IMR-90 (cell line): ENCODE measurements around the gene PDYN. TPM values are rescaled to one million over a fixed set of nuclear protein-coding genes. Genes with fewer than 3 reads are reported as not detected.

Source experiments
- ATAC-seq: fragments of 200-7000 bp; cut with Tn5 transposase; 2 replicates; pipeline ENCODE4 v1.9.1; 2020; ENCODE audit warnings: low read depth, mild to moderate bottlenecking, moderate library complexity
- BruUV-seq: library from RNA; stranded (reverse); fragments of 400-500 nt; replicated peaks from 2 replicates; lab custom pipeline; 2021; lab: Mats Ljungman, UMichigan
- CTCF ChIA-PET: fragments of 300-600 bp; formaldehyde crosslinking; extraction: SDS; loops from one replicate; lab custom pipeline; 2021; ENCODE audit warnings: antibody characterized with exemption; lab: Yijun Ruan, JAX
- POLR2A ChIA-PET: fragments of 300-600 bp; sonication (Branson Sonifier 250); formaldehyde crosslinking; loops from one replicate; lab custom pipeline; 2022; ENCODE audit warnings: antibody characterized with exemption; ENCODE audit not compliant: unreplicated experiment; lab: Charles Lee
- DNase-seq: peaks from one replicate; pipeline ENCODE4 v3.0.0; 2013
- H2AFZ ChIP-seq: replicated peaks from 2 replicates; pipeline ENCODE3; 2013; ENCODE audit warnings: low read length, mild to moderate bottlenecking; ENCODE audit not compliant: poor library complexity
- H2AK5ac ChIP-seq: 2 replicates; pipeline ENCODE4 v1.6.1; 2013; ENCODE audit warnings: low read depth, low read length, inconsistent platforms
- H2AK9ac ChIP-seq: replicated peaks from 2 replicates; pipeline ENCODE3; 2013; ENCODE audit warnings: mild to moderate bottlenecking, low read depth, low read length, moderate library complexity; ENCODE audit not compliant: poor library complexity
- H2BK120ac ChIP-seq: 2 replicates; pipeline ENCODE4 v1.6.1; 2013; ENCODE audit warnings: low read depth, low read length, inconsistent platforms
- H2BK15ac ChIP-seq: 3 replicates; pipeline ENCODE4 v1.6.1; 2013; ENCODE audit warnings: low read depth, low read length, inconsistent platforms
- H2BK20ac ChIP-seq: 2 replicates; pipeline ENCODE4 v1.6.1; 2013; ENCODE audit warnings: low read depth, mild to moderate bottlenecking, inconsistent platforms, low read length, moderate library complexity
- H2BK5ac ChIP-seq: 2 replicates; pipeline ENCODE4 v1.6.1; 2013; ENCODE audit warnings: mild to moderate bottlenecking, low read depth, low read length, inconsistent platforms; ENCODE audit not compliant: poor library complexity, severe bottlenecking
- H3K14ac ChIP-seq: replicated peaks from 2 replicates; pipeline ENCODE4 v1.6.1; 2013; ENCODE audit warnings: low read depth, low read length, inconsistent platforms
- H3K18ac ChIP-seq: 2 replicates; pipeline ENCODE4 v1.6.1; 2013; ENCODE audit warnings: low read depth, low read length, control low read depth
- H3K23ac ChIP-seq: 2 replicates; pipeline ENCODE4 v1.6.1; 2013; ENCODE audit warnings: low read depth, low read length, inconsistent platforms
- H3K27ac ChIP-seq: 2 replicates; pipeline ENCODE4 v1.5.1; 2013; ENCODE audit warnings: mild to moderate bottlenecking, control low read depth, low read length; ENCODE audit not compliant: insufficient read depth
- H3K27me3 ChIP-seq: 2 replicates; pipeline ENCODE4 v1.6.1; 2013; ENCODE audit warnings: low read length; ENCODE audit not compliant: control insufficient read depth, insufficient read depth
- H3K36me3 ChIP-seq: 2 replicates; pipeline ENCODE4 v1.6.1; 2013; ENCODE audit warnings: low read length, mixed read lengths; ENCODE audit not compliant: control insufficient read depth, insufficient read depth
- H3K4ac ChIP-seq: 2 replicates; pipeline ENCODE4 v1.6.1; 2013; ENCODE audit warnings: low read depth, low read length, inconsistent platforms
- H3K4me1 ChIP-seq: 2 replicates; pipeline ENCODE4 v1.6.1; 2013; ENCODE audit warnings: low read length, mixed read lengths; ENCODE audit not compliant: control insufficient read depth, insufficient read depth
- H3K4me2 ChIP-seq: 2 replicates; pipeline ENCODE4 v1.6.1; 2013; ENCODE audit warnings: low read depth, mild to moderate bottlenecking, control low read depth, low read length, moderate library complexity
- H3K4me3 ChIP-seq: 2 replicates; pipeline ENCODE4 v1.5.1; 2013; ENCODE audit warnings: low read depth, mild to moderate bottlenecking, control low read depth, low read length, moderate library complexity; ENCODE audit not compliant: insufficient read depth
- H3K56ac ChIP-seq: 2 replicates; pipeline ENCODE4 v1.6.1; 2013; ENCODE audit warnings: low read length, inconsistent platforms; ENCODE audit not compliant: insufficient read depth; ENCODE audit errors: extremely low read depth
- H3K79me1 ChIP-seq, 2 experiments: 2 replicates each; pipeline ENCODE4 v1.6.1; 2013; ENCODE audit warnings: low read length in 2 of 2, inconsistent platforms in 1 of 2, low read depth in 1 of 2
- H3K9ac ChIP-seq: 2 replicates; pipeline ENCODE4 v1.6.1; 2013; ENCODE audit warnings: low read depth, low read length, control low read depth
- H3K9me1 ChIP-seq: 2 replicates; pipeline ENCODE4 v1.6.1; 2013; ENCODE audit warnings: low read length, inconsistent platforms; ENCODE audit not compliant: insufficient read depth
- H3K9me3 ChIP-seq: 2 replicates; pipeline ENCODE4 v1.6.1; 2013; ENCODE audit warnings: low read length; ENCODE audit not compliant: control insufficient read depth, insufficient read depth
- H4K20me1 ChIP-seq: 2 replicates; pipeline ENCODE4 v1.6.1; 2013; ENCODE audit warnings: low read length, inconsistent platforms; ENCODE audit not compliant: insufficient read depth
- H4K5ac ChIP-seq: 2 replicates; pipeline ENCODE4 v1.6.1; 2013; ENCODE audit warnings: mild to moderate bottlenecking, low read depth, low read length, control low read depth
- H4K8ac ChIP-seq, 2 experiments: 2 replicates each; pipeline ENCODE4 v1.6.1; 2013; ENCODE audit warnings: low read depth in 2 of 2, low read length in 2 of 2, control low read depth in 1 of 2, inconsistent platforms in 1 of 2
- H4K91ac ChIP-seq: 2 replicates; pipeline ENCODE4 v1.6.1; 2013; ENCODE audit warnings: low read depth, low read length, inconsistent platforms; ENCODE audit not compliant: insufficient read depth
- MAFK ChIP-seq: IDR thresholded peaks from 2 replicates; pipeline ENCODE4 v1.6.1; 2012; ENCODE audit warnings: low read depth, low read length, improper control_type of control experiment
- RCOR1 ChIP-seq: IDR thresholded peaks from 2 replicates; pipeline ENCODE4 v1.6.1; 2012; ENCODE audit warnings: mild to moderate bottlenecking, low read length, improper control_type of control experiment; ENCODE audit not compliant: insufficient replicate concordance
- SMC3 ChIP-seq: fragments of 150-350 bp; IDR thresholded peaks from 2 replicates; pipeline ENCODE4 v1.6.1; 2016; ENCODE audit warnings: low read depth, mild to moderate bottlenecking, antibody characterized with exemption, low read length, moderate library complexity
- WGBS, 2 experiments: methylation state at CpG; one replicate each; pipeline versions ENCODE4 v1.1.5 to v1.1.7; 2013; ENCODE audit warnings: missing lambda C conversion rate in 2 of 2; ENCODE audit not compliant: insufficient read length in 1 of 2; ENCODE audit errors: extremely low coverage in 2 of 2; 5-methylcytosine and 5-hydroxymethylcytosine counted together
- dilution Hi-C: fragments of 300-500 bp; cut with HindIII; formaldehyde crosslinking; loops from one replicate; pipeline ENCODE4 v1.14.3; 2018; ENCODE audit warnings: low sequenced_read_pairs; ENCODE audit not compliant: unreplicated experiment
- in situ Hi-C: fragments of 300-500 bp; cut with MboI; formaldehyde crosslinking; loops from 3 replicates; pipeline ENCODE4 v1.14.3; 2019; ENCODE audit warnings: low sequenced_read_pairs, inconsistent platforms, mixed read lengths
- intact Hi-C: fragments of 100-400 bp; cut with micrococcal nuclease; formaldehyde crosslinking; loops from 2 replicates; pipeline ENCODE4 v1.10.0; 2022
- polyA plus RNA-seq, 3 experiments: library from polyadenylated mRNA; depleted of rRNA; stranded (reverse); fragments of >200 nt; gene quantifications; 2 replicates each; pipeline ENCODE4 v1.2.3, GENCODE V29; 2012; ENCODE audit warnings: low replicate concordance in 1 of 3
- total RNA-seq: library from RNA; depleted of rRNA; stranded (reverse); fragments of >200 nt; gene quantifications from 2 replicates; pipeline ENCODE4 v1.2.3, GENCODE V29; 2012
- TF ChIP-seq, protein P1 (sequence below): fragments of 150-350 bp; IDR thresholded peaks from 2 replicates; pipeline ENCODE4 v1.6.1; 2017; ENCODE audit warnings: mild to moderate bottlenecking, antibody characterized with exemption, low read length, low read depth

The PDYN gene
- total and polyA plus RNA-seq, 2 of the 4 experiments (the other 2 are of a cell fraction): not detected

DNA sequence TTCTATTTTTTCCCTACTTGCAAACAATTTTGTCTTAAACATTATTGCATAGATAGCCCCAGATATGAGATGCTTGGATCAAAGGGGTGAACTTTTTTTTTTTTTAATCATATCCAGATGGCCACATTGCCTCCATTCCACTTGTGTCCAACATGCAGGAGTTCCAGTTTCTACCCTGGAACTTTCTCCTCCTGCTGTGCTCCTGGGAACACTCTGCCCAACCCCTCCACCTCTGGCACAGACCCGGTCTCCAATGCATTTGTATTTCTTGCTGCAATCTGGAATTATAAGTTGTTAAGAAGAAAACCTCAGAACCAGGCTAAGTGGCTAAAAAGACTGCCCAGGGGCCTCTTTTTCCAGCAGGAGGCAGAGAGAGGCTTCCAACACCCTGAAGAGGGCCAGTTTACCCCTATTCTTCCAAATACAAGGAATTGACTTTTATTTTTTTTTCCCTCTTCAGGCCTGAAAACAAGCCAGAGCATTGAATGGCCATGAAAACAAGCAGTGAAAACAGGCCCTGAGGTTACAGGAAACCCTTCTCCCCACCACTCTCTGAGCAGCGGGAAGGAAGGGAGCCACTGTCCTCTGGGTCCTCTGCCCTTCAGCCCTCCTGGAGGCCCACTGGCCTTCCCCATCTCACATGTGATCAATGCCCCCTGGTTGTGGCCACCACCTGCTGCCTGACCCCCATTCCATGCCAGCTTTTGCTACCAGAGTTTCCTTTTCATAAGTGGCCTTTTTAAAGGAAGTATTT, 44.3 kb downstream of the PDYN start:
- BruUV-seq: no TSS peak
- Histone ChIP-seq H3K79me1 (no peaks in the 10 kb centered on the region), H3K9me3 (no peaks in the 10 kb centered on the region), H3K9me1 (no peaks in the 10 kb centered on the region), H3K56ac (no peak overlapping the region), H4K5ac (no peak overlapping the region), H3K18ac (no peak overlapping the region), H3K4me1 (peaks cover 2% of the 10 kb centered on the region), H3K4ac (no peak overlapping the region), H3K27ac (no peak overlapping the region), H3K9ac (no peak overlapping the region), H2BK20ac (no peak overlapping the region), H3K27me3 (peaks cover 72% of the 10 kb centered on the region), H2AFZ (no peak overlapping the region), H3K14ac (no peak overlapping the region), H4K8ac (no peak overlapping the region), H2BK5ac (no peak overlapping the region), H3K4me3 (no peak overlapping the region), H2AK9ac (no peak overlapping the region), H4K20me1 (no peaks in the 10 kb centered on the region), H3K36me3 (no peaks in the 10 kb centered on the region), H2AK5ac (no peak overlapping the region), H2BK120ac (no peak overlapping the region), H4K91ac (no peak overlapping the region), H3K23ac (no peak overlapping the region), H2BK15ac (no peak overlapping the region), H3K4me2 (no peak overlapping the region)
- no peak for ATAC-seq
- in situ Hi-C loops: no loop called here
- dilution Hi-C loops: no loop called here
- DNase-seq: no peak
- CTCF ChIA-PET: interaction anchor here (0.7 kb wide), 1 partner anchor 8 kb away, joined by 4 read pairs; no protein-coding TSS in a partner anchor
- TF ChIP-seq SMC3 (no peak), RCOR1 (no peak), MAFK (no peak)
- TF ChIP-seq, protein P1, sequence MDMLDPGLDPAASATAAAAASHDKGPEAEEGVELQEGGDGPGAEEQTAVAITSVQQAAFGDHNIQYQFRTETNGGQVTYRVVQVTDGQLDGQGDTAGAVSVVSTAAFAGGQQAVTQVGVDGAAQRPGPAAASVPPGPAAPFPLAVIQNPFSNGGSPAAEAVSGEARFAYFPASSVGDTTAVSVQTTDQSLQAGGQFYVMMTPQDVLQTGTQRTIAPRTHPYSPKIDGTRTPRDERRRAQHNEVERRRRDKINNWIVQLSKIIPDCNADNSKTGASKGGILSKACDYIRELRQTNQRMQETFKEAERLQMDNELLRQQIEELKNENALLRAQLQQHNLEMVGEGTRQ: no peak
- WGBS, 2 experiments: no CpG with 5 or more reads among the region's 2 CpGs
- intact Hi-C loops: no loop called here
- POLR2A ChIA-PET: no interaction called here
